ENCODE results near the gene PNCK. TPM values are rescaled to one million over a fixed set of nuclear protein-coding genes. Genes with fewer than 3 reads are reported as not detected.

Gene PNCK
- total and polyA plus RNA-seq, 2 of the 13 experiments (the other 11 are each of a cell fraction or from before 2014, with no cell fraction given) = 33.1 TPM; not detected in 1

- no peak for TF ChIP-seq KIAA2018 (CRISPR knock-in tag; IDR thresholded peaks at IDR 0.05; ENCODE audit: borderline replicate concordance)
- 0 out of 2 replicates have a peak, but pooled peaks have one; percentile 39 for TF ChIP-seq ZC3H13 (CRISPR knock-in tag; IDR thresholded peaks at IDR 0.05)
- TF ChIP-seq FOXM1 (CRISPR knock-in tag; IDR thresholded peaks at IDR 0.05) = no peak
- no peak for TF ChIP-seq ZNF557 (CRISPR knock-in tag; IDR thresholded peaks at IDR 0.05)
- TF ChIP-seq MYPOP (CRISPR knock-in tag; IDR thresholded peaks at IDR 0.05) = no peak
- TF ChIP-seq TOE1 (CRISPR knock-in tag; IDR thresholded peaks at IDR 0.05) = no peak
- 0 out of 2 replicates have a peak, but pooled peaks have one; percentile 30 for TF ChIP-seq ZNF510 (CRISPR knock-in tag; IDR thresholded peaks at IDR 0.05; ENCODE audit: low read depth)
- 0 out of 2 replicates have a peak, but pooled peaks have one; percentile 64 for TF ChIP-seq ZMAT3 (CRISPR knock-in tag; conservative IDR thresholded peaks at IDR 0.05)
- no peak for TF ChIP-seq ZNF724P (CRISPR knock-in tag; IDR thresholded peaks at IDR 0.05; ENCODE audit: borderline replicate concordance)
- no peak for TF ChIP-seq ZNF235 (CRISPR knock-in tag; IDR thresholded peaks at IDR 0.05; ENCODE audit: borderline replicate concordance)
- no peak for TF ChIP-seq KLF16 (CRISPR knock-in tag; IDR thresholded peaks at IDR 0.05)
- peak; percentile 34 for TF ChIP-seq ZFX (CRISPR knock-in tag; IDR thresholded peaks at IDR 0.05; ENCODE audit: low read depth)
- no peak for TF ChIP-seq ZNF329 (CRISPR knock-in tag; IDR thresholded peaks at IDR 0.05; ENCODE audit: low read depth)
- TF ChIP-seq HHEX (CRISPR knock-in tag; IDR thresholded peaks at IDR 0.05) = no peak
- TF ChIP-seq POGK (CRISPR knock-in tag; conservative IDR thresholded peaks at IDR 0.05) = no peak
- 0 out of 2 replicates have a peak, but pooled peaks have one; percentile 4 for TF ChIP-seq SALL1 (CRISPR knock-in tag; IDR thresholded peaks at IDR 0.05)
- TF ChIP-seq ZNF10 (CRISPR knock-in tag; IDR thresholded peaks at IDR 0.05; ENCODE audit: borderline replicate concordance, low read depth) = no peak
These were observed 12.4 kb upstream of the PNCK start (continued) for GRCh38 chrX:153685751-153686696.

Data from HepG2 (cell line).